Panc1 (cell line): ENCODE data around the gene MYLK3.

ENCODE experiments used
- CTCF ChIP-seq: fragments of 450-650 bp; IDR thresholded peaks from 2 replicates; pipeline ENCODE4 v1.5.1; 2017; ENCODE audit warnings: mild to moderate bottlenecking
- POLR2AphosphoS5 ChIP-seq: IDR thresholded peaks from 2 replicates; pipeline ENCODE4 v1.6.1; 2012; ENCODE audit warnings: mild to moderate bottlenecking, low read depth, low read length, moderate library complexity
- TCF7L2 ChIP-seq: IDR thresholded peaks from 2 replicates; pipeline ENCODE4 v1.6.1; 2011; ENCODE audit warnings: mild to moderate bottlenecking, low read depth, low read length, inconsistent platforms

GRCh38 chr16:46711106-46712058 is 36.8 kb downstream of the MYLK3 start:
- TF ChIP-seq CTCF (no peak), POLR2AphosphoS5 (no peak), TCF7L2 (no peak)
